Right renal pelvis (tissue), 4 donors: ENCODE data around the gene IGF2BP2. TPM values are rescaled to one million over a fixed set of nuclear protein-coding genes. Genes with fewer than 3 reads are reported as not detected.
"Not testable (repeated sequence)": the region's sequence is repeated elsewhere in the genome, so short reads cannot be mapped to it uniquely, and the experiment has no call there.

Experiments
- DNase-seq, 4 donors: peaks; one replicate each; pipeline ENCODE4 v3.0.0-alpha.2; 2013; ENCODE audit warnings: low read depth in 4 of 4, low spot score in 3 of 4, missing footprints in 1 of 4
- polyA plus RNA-seq, 4 donors: library from polyadenylated mRNA; unstranded; fragments of 120-200 nt; gene quantifications; one replicate each; pipeline ENCODE4 v1.2.1, GENCODE V29; 2013; ENCODE audit not compliant: insufficient read length in 4 of 4

IGF2BP2 gene
- polyA plus RNA-seq, 4 donors = 88.9 to 109 (median 94.8) TPM

DNA sequence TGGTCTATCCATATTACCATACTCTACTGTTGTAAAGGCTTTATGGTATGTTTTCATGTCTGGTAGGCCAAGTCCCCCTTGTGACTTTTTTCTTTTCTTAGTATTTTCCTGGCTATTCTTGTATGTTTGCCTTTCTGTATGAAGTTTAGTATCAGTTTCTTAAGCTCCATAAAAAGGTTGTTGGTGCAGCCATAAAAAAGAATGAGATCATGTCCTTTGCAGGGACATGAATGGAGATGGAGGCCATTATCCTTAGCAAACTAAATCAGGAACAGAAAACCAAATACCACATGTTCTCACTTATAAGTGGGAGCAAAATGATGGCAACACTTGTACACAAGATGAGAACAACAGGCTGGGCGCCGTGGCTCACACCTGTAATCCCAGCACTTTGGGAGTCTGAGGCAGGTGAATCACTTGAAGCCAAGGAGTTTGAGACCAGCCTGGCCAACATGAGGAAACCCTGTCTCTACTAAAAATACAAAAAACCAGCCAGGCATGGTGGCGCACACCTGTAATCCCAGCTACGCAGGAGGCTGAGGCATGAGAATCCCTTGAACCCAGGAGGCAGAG, 13.7 kb upstream of the IGF2BP2 start:
- not testable (repeated sequence) for DNase-seq

DNA sequence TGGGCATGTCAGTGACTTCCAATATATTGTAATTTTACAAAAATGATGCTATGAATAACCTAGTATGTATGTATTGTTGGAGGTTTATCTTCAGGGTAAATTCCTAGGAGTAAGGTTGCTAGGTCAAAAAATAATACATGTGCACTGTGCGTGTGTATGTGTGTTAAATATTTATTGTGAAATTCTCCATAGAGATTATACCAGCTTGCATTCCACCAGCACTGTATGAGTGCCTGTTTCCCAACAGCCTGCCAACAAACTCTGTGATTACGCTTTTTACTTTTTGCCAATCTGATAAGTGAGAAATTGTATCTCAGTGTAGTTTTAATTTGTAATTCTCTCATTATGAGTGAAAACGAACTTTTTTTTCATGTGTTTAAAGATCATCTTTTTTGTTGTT, 12.6 kb upstream of the IGF2BP2 start:
- DNase-seq = no peak

- no peak for DNase-seq
These were observed 7.1 kb upstream of the IGF2BP2 start for GRCh38 chr3:185831990-185832389.

- DNase-seq = no peak
These were observed 6.4 kb upstream of the IGF2BP2 start for GRCh38 chr3:185831195-185831594.

- no peak for DNase-seq
These were observed 5.4 kb upstream of the IGF2BP2 start for GRCh38 chr3:185830018-185830797.

DNA sequence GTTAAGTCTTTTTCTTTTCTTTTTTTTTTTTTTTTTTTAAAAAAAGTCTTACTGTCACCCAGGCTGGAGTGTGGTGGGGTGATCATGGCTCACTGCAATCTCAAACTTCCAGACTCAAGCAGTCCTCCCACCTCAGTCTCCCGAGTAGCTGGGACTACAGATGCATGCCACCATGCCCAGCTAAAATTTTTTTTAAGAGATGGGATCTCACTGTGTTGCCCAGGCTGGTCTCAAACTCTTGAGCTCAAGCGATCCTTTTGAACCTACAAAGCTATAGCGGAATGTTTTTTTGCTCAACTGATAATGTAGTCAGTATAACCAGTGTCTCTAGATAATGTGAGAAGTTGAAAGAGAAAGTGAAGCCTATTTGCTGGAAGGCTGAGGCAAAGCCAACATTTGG, 3.9 kb upstream of the IGF2BP2 start:
- DNase-seq = no peak

DNA sequence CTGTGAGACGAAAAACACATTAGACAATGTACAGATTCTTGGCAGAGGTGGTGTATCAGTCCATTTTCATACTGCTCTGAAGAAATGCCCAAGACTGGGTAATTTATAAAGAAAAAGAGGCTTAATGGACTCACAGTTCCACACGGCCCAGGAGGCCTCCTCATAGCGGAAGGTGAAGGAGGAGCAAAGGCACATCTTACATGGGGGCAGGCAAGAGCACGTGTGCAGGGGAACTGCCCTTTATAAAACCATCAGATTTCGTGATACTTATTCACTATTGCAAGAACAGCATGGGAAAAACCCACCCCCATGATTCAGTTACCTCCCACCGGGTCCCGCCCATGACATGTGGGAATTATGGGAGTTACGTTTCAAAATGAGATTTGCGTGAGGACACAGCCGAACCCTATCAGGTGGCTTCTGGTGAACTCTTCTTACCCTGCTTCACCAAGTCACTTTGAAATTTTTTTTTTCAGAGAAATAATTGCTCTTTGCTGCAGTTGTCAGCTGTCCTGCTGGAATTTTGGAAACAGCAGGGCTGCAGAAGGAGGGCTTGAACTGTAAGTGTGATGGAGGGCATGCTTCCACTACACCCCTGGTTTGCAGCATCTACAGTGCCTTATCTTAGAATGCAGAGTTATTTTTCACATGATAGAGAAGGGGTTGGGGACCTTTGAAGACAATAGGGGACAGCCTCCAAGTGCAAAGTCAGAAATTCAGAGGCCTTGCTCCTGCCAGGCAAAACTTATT, 2.9 kb upstream of the IGF2BP2 start:
- DNase-seq = no peak

DNA sequence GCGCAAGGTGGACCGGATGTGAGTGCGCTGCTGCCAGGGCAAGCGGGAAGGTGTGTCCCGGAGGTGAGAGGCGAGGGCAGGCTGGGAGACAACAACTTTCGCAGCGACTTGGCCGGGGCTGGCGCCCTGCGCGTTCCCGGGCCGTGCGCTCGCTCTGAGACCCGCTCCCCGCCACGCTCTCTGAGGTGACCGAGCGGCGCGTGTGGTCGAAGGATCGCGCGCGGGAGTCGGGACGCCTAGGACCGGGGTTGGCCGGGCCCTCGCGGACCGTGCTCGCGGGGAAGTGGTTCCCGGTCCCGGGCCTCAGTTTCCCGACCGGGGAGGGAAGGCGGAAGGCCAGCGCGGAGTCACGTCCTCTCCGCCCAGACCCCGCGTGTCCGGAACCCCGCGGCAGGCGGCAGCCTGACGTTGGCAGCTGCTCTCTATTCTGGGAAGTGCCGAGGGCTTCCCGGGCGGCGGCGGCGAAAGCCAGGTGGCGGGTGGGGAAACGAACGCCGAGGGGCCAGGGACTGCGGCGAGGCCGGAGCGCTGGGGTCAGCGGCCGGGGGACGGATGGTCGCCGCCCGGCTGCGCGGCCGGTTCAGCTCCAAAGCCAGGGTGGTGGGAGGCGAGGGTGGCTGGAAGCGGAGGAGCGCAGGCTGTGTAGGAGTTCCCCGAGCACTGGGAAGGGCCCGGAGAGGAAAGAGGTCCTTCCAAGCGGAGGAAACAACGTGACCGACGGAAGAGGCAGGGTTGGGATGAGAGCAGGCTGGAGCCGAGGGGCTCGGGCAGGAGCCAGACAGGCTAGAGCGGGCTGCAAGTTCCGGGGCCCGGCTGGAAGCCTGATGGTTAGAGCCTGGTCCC, 1.0 kb upstream of the IGF2BP2 start:
- DNase-seq = peak in 2 of 4 donors; percentile 28 to 34

GRCh38 chr3:185824051-185825005, 514 bp downstream of the IGF2BP2 start:
- DNase-seq = peak in 1 of 4 donors; percentile 16

GRCh38 chr3:185823078-185824044, 1.5 kb downstream of the IGF2BP2 start:
- DNase-seq = peak in 2 of 4 donors; percentile 55 to 57

DNA sequence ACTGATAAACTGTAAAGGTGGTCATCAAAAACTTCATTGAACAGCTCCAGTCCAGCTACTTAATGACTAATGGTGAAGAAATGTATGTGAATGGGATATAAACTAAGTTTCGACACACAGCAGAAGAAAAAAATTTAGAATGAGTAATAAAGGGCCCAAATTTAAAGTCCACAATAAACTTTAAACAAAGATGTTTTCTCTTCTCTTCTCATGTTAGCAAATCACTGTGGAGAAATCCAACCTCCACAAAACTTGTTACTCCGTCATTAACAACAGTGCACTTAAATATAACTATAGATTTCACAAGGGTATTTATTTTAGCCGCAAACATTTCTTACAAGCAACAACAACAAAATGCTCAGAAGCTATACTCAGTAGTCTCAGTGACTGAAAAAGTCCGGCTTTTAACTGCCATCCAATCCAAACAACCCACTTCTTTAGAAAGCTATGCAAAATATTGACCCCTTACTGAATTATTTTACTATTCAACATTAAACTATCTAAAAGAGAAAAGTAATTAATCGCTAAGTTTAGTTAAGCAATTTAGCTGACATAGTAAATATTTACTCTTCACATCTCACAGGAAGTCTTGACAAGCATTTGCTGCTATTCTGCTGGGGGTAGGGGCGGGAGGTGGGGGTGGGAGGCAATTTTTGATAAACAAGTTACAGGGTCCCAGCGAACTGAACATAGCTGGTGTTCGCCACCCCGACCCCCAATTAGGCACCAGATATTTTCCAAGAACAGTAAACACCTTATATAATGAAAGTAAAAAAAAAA, 2.4 kb downstream of the IGF2BP2 start:
- DNase-seq = peak in 1 of 4 donors; percentile 18

GRCh38 chr3:185820973-185821758, 3.7 kb downstream of the IGF2BP2 start:
- DNase-seq = peak in 2 of 4 donors; percentile 35 to 43

GRCh38 chr3:185818267-185818875, 6.5 kb downstream of the IGF2BP2 start:
- DNase-seq = no peak

DNA sequence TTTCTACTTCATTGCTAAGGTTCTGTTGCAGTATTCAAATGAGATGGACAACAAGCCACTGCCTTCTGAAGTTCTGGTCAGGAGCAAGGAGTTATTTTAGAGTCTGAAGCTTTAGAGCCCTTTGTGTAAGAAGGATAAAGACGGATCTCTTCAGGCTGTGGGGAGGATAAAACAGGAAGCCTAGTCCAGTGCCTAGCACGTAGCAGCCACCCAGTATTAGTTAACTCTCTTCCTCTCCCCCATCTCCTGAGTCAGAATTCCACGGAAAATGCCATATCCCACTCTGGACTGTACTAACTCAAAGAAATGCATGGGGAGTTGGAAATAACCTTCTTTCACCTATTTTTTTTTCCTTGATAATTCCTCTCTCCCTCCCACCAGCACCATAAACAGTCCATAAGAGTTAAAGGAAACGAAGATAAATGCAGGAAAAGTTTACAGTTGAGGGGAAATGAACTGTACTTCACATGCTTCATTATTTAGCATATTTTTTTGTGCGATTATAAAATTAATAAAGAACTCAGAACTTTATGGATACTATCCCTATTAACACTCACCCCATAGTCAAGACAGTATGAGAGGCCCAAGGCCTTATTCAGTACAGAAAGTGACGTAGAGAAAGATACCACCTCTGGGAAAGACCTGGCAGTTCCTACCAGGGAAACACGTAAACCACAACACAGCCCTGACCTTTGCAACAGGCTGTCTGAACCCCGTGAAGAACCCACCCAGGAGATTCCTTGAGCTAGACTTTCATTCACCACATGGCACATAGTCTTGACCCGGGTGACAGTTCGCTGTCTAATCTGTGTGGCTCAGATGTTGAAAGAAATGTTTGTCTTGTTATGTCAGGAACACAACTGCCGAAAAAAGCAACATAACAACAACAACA, 9.2 kb downstream of the IGF2BP2 start:
- DNase-seq = no peak

- no peak for DNase-seq
These were observed 11.1 kb downstream of the IGF2BP2 start for GRCh38 chr3:185813691-185814215.
